ENCODE results near the gene LRTM2. TPM values are rescaled to one million over a fixed set of nuclear protein-coding genes. Genes with fewer than 3 reads are reported as not detected.

LRTM2 gene
- total and polyA plus RNA-seq, 2 of the 4 experiments (the other 2 are of a cell fraction) = not detected

DNA sequence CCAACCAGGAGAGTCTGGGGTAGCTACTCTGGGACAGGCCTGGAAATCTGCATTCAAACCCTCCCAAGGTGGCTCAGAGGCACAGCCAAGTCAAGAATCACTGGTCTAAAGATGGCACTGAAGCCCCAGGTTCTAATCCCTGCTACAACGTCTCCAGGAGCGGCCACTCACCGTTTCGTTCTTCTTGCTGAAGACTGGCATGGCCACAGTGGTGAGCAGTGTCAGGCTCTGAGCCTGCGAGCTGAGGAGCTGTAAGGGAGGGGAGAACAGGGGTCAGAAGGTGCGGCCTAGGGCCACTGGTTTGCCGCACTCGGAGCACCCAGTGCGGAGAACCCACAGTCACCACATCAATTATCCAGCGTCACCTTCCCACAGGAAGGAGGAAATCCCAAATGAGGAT lies 59.3 kb downstream of the LRTM2 start:
- CTCF ChIA-PET = interaction anchor here (0.7 kb wide), 1 partner anchor 95 kb away, joined by 3 read pairs; no protein-coding TSS in a partner anchor
- POLR2A ChIA-PET (ENCODE audit: unreplicated experiment) = no interaction called here

More for the DNA sequence above, 59.3 kb downstream of the LRTM2 start:
- no peak overlapping the region for H3K4me2 ChIP-seq (ENCODE audit: low read depth, low read length)
- H3K4me1 ChIP-seq (ENCODE audit: control insufficient read depth, insufficient read depth, low read length) = no peaks in the 10 kb centered on the region
- H2AK9ac ChIP-seq (replicated peaks; ENCODE audit: low read depth, low read length, poor library complexity) = no peak overlapping the region
- H3K27ac ChIP-seq (ENCODE audit: insufficient read depth, low read length) = no peak overlapping the region
- ATAC-seq (ENCODE audit: low read depth) (no peak), DNase-seq (no peak)
- H2BK120ac ChIP-seq (ENCODE audit: low read depth, low read length) = no peak overlapping the region
- no peak overlapping the region for H4K5ac ChIP-seq (ENCODE audit: low read depth, low read length)
- no peak overlapping the region for H4K8ac ChIP-seq (ENCODE audit: low read depth in 2 of 2, low read length in 2 of 2)
- dilution Hi-C loops (cut with HindIII; ENCODE audit: low sequenced_read_pairs, unreplicated experiment) = no loop called here
- H3K9me3 ChIP-seq (ENCODE audit: control insufficient read depth, insufficient read depth, low read length) = no peaks in the 10 kb centered on the region
- H3K27me3 ChIP-seq (ENCODE audit: control insufficient read depth, insufficient read depth, low read length) = peaks cover 71% of the 10 kb centered on the region
- no peak overlapping the region for H2BK5ac ChIP-seq (ENCODE audit: low read depth, low read length, poor library complexity, severe bottlenecking)
- H3K79me1 ChIP-seq (ENCODE audit: low read depth in 1 of 2, low read length in 2 of 2) = no peaks in the 10 kb centered on the region
- TF ChIP-seq MAZ (IDR thresholded peaks at IDR 0.05; ENCODE audit: borderline replicate concordance, low read depth, low read length) (no peak), BHLHE40 (IDR thresholded peaks at IDR 0.05; ENCODE audit: low read depth, low read length) (no peak), CHD1 (IDR thresholded peaks at IDR 0.05; ENCODE audit: low read depth, low read length) (no peak), MAFK (IDR thresholded peaks at IDR 0.05; ENCODE audit: low read depth, low read length) (no peak), MXI1 (IDR thresholded peaks at IDR 0.05; ENCODE audit: borderline replicate concordance, low read depth, low read length) (no peak), FOS (IDR thresholded peaks at IDR 0.05; ENCODE audit: low read depth, low read length) (no peak), CTCF (conservative IDR thresholded peaks at IDR 0.05; ENCODE audit: low read depth, low read length) (no peak), RCOR1 (IDR thresholded peaks at IDR 0.05; ENCODE audit: insufficient replicate concordance, low read length) (no peak), SMC3 (IDR thresholded peaks at IDR 0.05; ENCODE audit: low read depth, low read length) (no peak), RFX5 (IDR thresholded peaks at IDR 0.05; ENCODE audit: low read depth, low read length) (no peak), RAD21 (IDR thresholded peaks at IDR 0.05; ENCODE audit: low read length) (no peak), CEBPB (IDR thresholded peaks at IDR 0.05; ENCODE audit: low read depth, low read length) (no peak), POLR2A (IDR thresholded peaks at IDR 0.05; ENCODE audit: low read depth, low read length) (no peak), NFE2L2 (IDR thresholded peaks at IDR 0.05; ENCODE audit: low read depth, low read length) (no peak)
- TF ChIP-seq, protein P1, sequence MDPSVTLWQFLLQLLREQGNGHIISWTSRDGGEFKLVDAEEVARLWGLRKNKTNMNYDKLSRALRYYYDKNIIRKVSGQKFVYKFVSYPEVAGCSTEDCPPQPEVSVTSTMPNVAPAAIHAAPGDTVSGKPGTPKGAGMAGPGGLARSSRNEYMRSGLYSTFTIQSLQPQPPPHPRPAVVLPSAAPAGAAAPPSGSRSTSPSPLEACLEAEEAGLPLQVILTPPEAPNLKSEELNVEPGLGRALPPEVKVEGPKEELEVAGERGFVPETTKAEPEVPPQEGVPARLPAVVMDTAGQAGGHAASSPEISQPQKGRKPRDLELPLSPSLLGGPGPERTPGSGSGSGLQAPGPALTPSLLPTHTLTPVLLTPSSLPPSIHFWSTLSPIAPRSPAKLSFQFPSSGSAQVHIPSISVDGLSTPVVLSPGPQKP (IDR thresholded peaks at IDR 0.05; ENCODE audit: borderline replicate concordance, low read depth, low read length) = no peak
- TF ChIP-seq, protein P2, sequence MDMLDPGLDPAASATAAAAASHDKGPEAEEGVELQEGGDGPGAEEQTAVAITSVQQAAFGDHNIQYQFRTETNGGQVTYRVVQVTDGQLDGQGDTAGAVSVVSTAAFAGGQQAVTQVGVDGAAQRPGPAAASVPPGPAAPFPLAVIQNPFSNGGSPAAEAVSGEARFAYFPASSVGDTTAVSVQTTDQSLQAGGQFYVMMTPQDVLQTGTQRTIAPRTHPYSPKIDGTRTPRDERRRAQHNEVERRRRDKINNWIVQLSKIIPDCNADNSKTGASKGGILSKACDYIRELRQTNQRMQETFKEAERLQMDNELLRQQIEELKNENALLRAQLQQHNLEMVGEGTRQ (IDR thresholded peaks at IDR 0.05; ENCODE audit: low read depth, low read length) = no peak
- no peak overlapping the region for H3K56ac ChIP-seq (ENCODE audit: extremely low read depth, insufficient read depth, low read length)
- intact Hi-C loops (cut with micrococcal nuclease) = no loop called here
- no peak overlapping the region for H4K91ac ChIP-seq (ENCODE audit: insufficient read depth, low read depth, low read length)
- H3K18ac ChIP-seq (ENCODE audit: low read depth, low read length) = no peak overlapping the region
- H3K4ac ChIP-seq (ENCODE audit: low read depth, low read length) = no peak overlapping the region
- H2BK15ac ChIP-seq (ENCODE audit: low read depth, low read length) = no peak overlapping the region
- no peak overlapping the region for H2AK5ac ChIP-seq (ENCODE audit: low read depth, low read length)
- in situ Hi-C loops (cut with MboI; ENCODE audit: low sequenced_read_pairs) = no loop called here
- no peak overlapping the region for H3K14ac ChIP-seq (replicated peaks; ENCODE audit: low read depth, low read length)
- H4K20me1 ChIP-seq (ENCODE audit: insufficient read depth, low read length) = no peaks in the 10 kb centered on the region
- 100% methylated on average over 2 of the region's 10 CpGs; no CpG with 5 or more reads in 1 of the 2 experiments for whole genome bisulfite sequencing, 2 experiments (ENCODE audit: extremely low coverage in 2 of 2, insufficient read length in 1 of 2)
- 0 out of 2 replicates have a peak, but pooled peaks cover 3% of the 10 kb centered on the region for H3K9me1 ChIP-seq (ENCODE audit: insufficient read depth, low read length)
- H3K23ac ChIP-seq (ENCODE audit: low read depth, low read length) = no peak overlapping the region
- H3K4me3 ChIP-seq (ENCODE audit: insufficient read depth, low read depth, low read length) = no peak overlapping the region
- H2AFZ ChIP-seq (replicated peaks; ENCODE audit: low read length, poor library complexity) = peak overlapping the region; percentile 27
- no peak overlapping the region for H3K9ac ChIP-seq (ENCODE audit: low read depth, low read length)
- no peak overlapping the region for H2BK20ac ChIP-seq (ENCODE audit: low read depth, low read length)
- H3K36me3 ChIP-seq (ENCODE audit: control insufficient read depth, insufficient read depth, low read length) = no peaks in the 10 kb centered on the region
- BruUV-seq (replicated peaks) = no TSS peak

All from IMR-90 (cell line).